Measurements from ENCODE around the gene MROH7.

The MROH7 gene

DNA sequence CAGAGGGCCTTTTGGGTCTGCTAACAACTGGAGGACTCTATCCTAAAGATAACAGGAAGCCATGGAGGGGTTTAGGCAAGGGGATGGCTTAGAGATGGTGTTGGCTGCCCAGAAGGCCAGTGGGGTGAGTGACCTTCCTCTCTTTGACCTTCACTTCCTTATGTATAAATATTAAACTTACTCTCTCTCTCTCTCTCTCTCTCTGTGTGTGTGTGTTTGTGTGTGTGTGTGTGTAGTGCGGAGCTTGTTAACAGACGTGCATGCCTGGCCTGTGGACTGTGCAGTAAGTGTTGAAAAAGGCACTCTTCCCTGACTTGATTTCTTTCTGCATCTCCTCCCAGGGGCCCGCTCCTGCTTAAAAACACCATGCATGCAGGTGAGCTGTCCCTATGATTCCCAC is 10.0 kb downstream of the MROH7 start:
- no peak overlapping the region for H3K4me3 ChIP-seq (ENCODE audit: insufficient read depth, low read depth, low read length, poor library complexity, severe bottlenecking)
- no peaks in the 10 kb centered on the region for H3K4me1 ChIP-seq (ENCODE audit: control insufficient read depth, insufficient read depth, low read length, poor library complexity, severe bottlenecking)
- no peak overlapping the region for H3K27ac ChIP-seq (ENCODE audit: insufficient read depth, low read length, poor library complexity, severe bottlenecking)

DNA sequence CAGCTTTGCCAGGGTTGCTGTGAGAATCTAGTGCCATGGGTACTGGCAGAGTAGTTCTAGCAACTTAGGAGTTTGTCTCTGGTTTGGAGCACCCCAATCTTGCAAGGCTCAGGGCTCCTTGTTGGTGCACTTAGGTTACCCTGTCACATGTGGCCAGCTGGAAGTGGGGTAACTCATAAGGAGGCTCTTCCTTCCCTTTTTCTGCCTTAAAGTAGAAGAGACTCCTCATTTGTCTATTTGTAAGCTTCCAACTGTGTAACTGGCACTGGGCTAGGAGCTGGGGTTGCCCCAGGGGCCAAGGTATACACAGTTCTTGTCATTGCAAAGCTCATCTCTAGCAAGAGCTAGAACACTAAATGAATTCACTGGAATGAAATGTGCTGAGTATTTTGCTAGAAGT is 10.6 kb downstream of the MROH7 start:
- Histone ChIP-seq H3K9me3 (ENCODE audit: control insufficient read depth, low read length) (no peaks in the 10 kb centered on the region), H3K36me3 (ENCODE audit: control insufficient read depth, insufficient read depth, low read length) (no peaks in the 10 kb centered on the region), H3K4me3 (ENCODE audit: insufficient read depth, low read depth, low read length, poor library complexity, severe bottlenecking) (no peak overlapping the region), H3K4me1 (ENCODE audit: control insufficient read depth, insufficient read depth, low read length, poor library complexity, severe bottlenecking) (no peaks in the 10 kb centered on the region), H3K27ac (ENCODE audit: insufficient read depth, low read length, poor library complexity, severe bottlenecking) (no peak overlapping the region), H3K27me3 (replicated peaks; ENCODE audit: control insufficient read depth, insufficient read depth, low read length, poor library complexity, severe bottlenecking) (no peaks in the 10 kb centered on the region)
- DNase-seq, result no peak

More for the DNA sequence above, 10.0 kb downstream of the MROH7 start:
- DNase-seq, result no peak
- Histone ChIP-seq H3K9me3 (ENCODE audit: control insufficient read depth, low read length) (no peaks in the 10 kb centered on the region), H3K27me3 (replicated peaks; ENCODE audit: control insufficient read depth, insufficient read depth, low read length, poor library complexity, severe bottlenecking) (no peaks in the 10 kb centered on the region), H3K36me3 (ENCODE audit: control insufficient read depth, insufficient read depth, low read length) (no peaks in the 10 kb centered on the region)

DNA sequence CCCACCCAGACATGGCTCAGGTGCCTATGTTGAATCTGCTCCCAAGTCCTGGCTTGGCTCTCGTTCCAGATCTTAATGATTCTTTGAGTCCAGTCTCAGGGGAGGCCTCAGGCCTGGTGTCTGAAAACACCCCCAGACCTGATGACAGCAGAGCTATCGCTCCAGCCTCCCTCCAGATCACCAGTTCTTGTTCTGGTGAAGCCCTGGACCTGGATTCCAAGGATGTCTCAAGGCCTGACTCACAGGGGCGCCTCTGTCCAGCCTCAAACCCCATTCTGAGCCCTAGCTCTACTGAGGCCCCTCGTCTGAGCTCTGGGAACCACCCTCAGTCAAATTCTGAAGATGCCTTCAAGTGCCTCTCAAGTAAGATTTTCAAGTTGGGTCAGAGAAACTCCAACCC is 11.4 kb downstream of the MROH7 start:
- DNase-seq, result no peak
- Histone ChIP-seq H3K27me3 (replicated peaks; ENCODE audit: control insufficient read depth, insufficient read depth, low read length, poor library complexity, severe bottlenecking) (no peaks in the 10 kb centered on the region), H3K36me3 (ENCODE audit: control insufficient read depth, insufficient read depth, low read length) (no peaks in the 10 kb centered on the region), H3K27ac (ENCODE audit: insufficient read depth, low read length, poor library complexity, severe bottlenecking) (no peak overlapping the region), H3K4me3 (ENCODE audit: insufficient read depth, low read depth, low read length, poor library complexity, severe bottlenecking) (no peak overlapping the region), H3K9me3 (ENCODE audit: control insufficient read depth, low read length) (no peaks in the 10 kb centered on the region), H3K4me1 (ENCODE audit: control insufficient read depth, insufficient read depth, low read length, poor library complexity, severe bottlenecking) (no peaks in the 10 kb centered on the region)

DNA sequence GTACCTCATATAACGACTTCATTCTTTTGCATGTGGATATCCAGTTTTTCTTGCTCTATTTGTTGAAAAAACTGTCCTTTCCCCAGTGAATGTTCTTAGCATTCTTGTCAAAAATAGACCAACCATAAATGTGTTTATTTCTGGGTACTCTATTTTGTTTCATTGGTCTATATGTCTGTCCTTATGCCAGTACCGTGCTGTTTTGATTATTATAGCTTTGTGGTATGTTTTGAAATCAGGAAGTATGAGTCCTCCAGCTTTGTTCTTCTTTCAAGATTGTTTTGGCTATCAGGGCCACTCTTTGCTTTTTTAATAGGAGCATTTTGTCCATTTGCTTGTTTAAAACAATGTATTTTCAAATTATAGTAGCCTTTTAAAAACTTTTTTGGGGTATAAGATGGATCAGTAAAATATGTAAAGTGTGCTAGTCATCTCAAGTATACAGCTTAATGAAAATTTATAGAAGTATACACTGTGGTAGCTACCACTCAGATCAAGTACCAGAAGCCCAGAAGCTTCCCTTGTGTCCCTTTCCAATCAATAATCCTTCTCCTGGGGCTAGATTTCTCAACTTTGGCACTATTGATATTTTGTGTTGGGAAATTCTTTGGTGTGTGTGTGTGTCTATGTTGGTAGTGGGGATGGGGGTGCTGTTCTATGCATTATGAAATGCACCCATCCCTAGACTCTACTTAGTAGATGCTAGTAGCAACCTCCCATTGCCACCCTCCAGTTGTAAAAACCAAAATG is 16.8 kb downstream of the MROH7 start:
- Histone ChIP-seq H3K4me1 (ENCODE audit: control insufficient read depth, insufficient read depth, low read length, poor library complexity, severe bottlenecking) (no peaks in the 10 kb centered on the region), H3K27ac (ENCODE audit: insufficient read depth, low read length, poor library complexity, severe bottlenecking) (no peak overlapping the region)
- DNase-seq, result no peak

GRCh38 chr1:54663725-54664124 is 22.1 kb downstream of the MROH7 start:
- Histone ChIP-seq H3K27me3 (replicated peaks; ENCODE audit: control insufficient read depth, insufficient read depth, low read length, poor library complexity, severe bottlenecking) (no peaks in the 10 kb centered on the region), H3K4me3 (ENCODE audit: insufficient read depth, low read depth, low read length, poor library complexity, severe bottlenecking) (no peak overlapping the region), H3K27ac (ENCODE audit: insufficient read depth, low read length, poor library complexity, severe bottlenecking) (no peak overlapping the region), H3K4me1 (ENCODE audit: control insufficient read depth, insufficient read depth, low read length, poor library complexity, severe bottlenecking) (no peaks in the 10 kb centered on the region), H3K9me3 (ENCODE audit: control insufficient read depth, low read length) (no peaks in the 10 kb centered on the region), H3K36me3 (ENCODE audit: control insufficient read depth, insufficient read depth, low read length) (no peaks in the 10 kb centered on the region)
- DNase-seq, result no peak

More for the DNA sequence above, 16.8 kb downstream of the MROH7 start:
- no peaks in the 10 kb centered on the region for H3K9me3 ChIP-seq (ENCODE audit: control insufficient read depth, low read length)
- H3K4me3 ChIP-seq (ENCODE audit: insufficient read depth, low read depth, low read length, poor library complexity, severe bottlenecking), result no peak overlapping the region
- no peaks in the 10 kb centered on the region for H3K27me3 ChIP-seq (replicated peaks; ENCODE audit: control insufficient read depth, insufficient read depth, low read length, poor library complexity, severe bottlenecking)
- H3K36me3 ChIP-seq (ENCODE audit: control insufficient read depth, insufficient read depth, low read length), result no peaks in the 10 kb centered on the region

GRCh38 chr1:54664364-54664763 is 22.8 kb downstream of the MROH7 start:
- H3K9me3 ChIP-seq (ENCODE audit: control insufficient read depth, low read length), result no peaks in the 10 kb centered on the region
- DNase-seq, result no peak
- H3K27ac ChIP-seq (ENCODE audit: insufficient read depth, low read length, poor library complexity, severe bottlenecking), result no peak overlapping the region

GRCh38 chr1:54665852-54666251 is 24.3 kb downstream of the MROH7 start:
- H3K27ac ChIP-seq (ENCODE audit: insufficient read depth, low read length, poor library complexity, severe bottlenecking), result no peak overlapping the region
- no peak for DNase-seq
- H3K27me3 ChIP-seq (replicated peaks; ENCODE audit: control insufficient read depth, insufficient read depth, low read length, poor library complexity, severe bottlenecking), result no peaks in the 10 kb centered on the region
- H3K36me3 ChIP-seq (ENCODE audit: control insufficient read depth, insufficient read depth, low read length), result no peaks in the 10 kb centered on the region
- H3K4me1 ChIP-seq (ENCODE audit: control insufficient read depth, insufficient read depth, low read length, poor library complexity, severe bottlenecking), result no peaks in the 10 kb centered on the region
- H3K4me3 ChIP-seq (ENCODE audit: insufficient read depth, low read depth, low read length, poor library complexity, severe bottlenecking), result no peak overlapping the region
- no peaks in the 10 kb centered on the region for H3K9me3 ChIP-seq (ENCODE audit: control insufficient read depth, low read length)

More at GRCh38 chr1:54664364-54664763, 22.8 kb downstream of the MROH7 start:
- Histone ChIP-seq H3K36me3 (ENCODE audit: control insufficient read depth, insufficient read depth, low read length) (no peaks in the 10 kb centered on the region), H3K4me3 (ENCODE audit: insufficient read depth, low read depth, low read length, poor library complexity, severe bottlenecking) (no peak overlapping the region), H3K27me3 (replicated peaks; ENCODE audit: control insufficient read depth, insufficient read depth, low read length, poor library complexity, severe bottlenecking) (no peaks in the 10 kb centered on the region), H3K4me1 (ENCODE audit: control insufficient read depth, insufficient read depth, low read length, poor library complexity, severe bottlenecking) (no peaks in the 10 kb centered on the region)

DNA sequence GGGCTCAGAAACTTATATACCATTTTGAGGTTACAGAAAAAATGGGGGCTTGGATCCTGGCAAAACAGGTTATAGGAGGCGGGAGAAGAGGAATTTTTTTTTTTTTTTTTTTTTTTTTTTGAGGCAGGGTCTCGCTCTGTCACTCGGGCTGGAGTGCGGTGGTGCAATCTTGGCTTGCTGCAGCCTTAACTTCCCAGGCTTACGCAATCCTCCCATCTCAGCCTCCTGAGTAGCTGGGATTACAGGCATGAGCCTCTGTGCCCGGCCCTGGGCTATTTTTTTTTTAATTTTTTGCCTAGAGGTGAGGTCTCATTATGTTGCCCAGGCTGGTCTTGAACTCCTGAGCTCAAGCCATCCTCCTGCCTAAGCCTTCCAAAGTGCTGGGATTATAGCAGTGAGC is 24.7 kb downstream of the MROH7 start:
- Histone ChIP-seq H3K27ac (ENCODE audit: insufficient read depth, low read length, poor library complexity, severe bottlenecking) (no peak overlapping the region), H3K27me3 (replicated peaks; ENCODE audit: control insufficient read depth, insufficient read depth, low read length, poor library complexity, severe bottlenecking) (no peaks in the 10 kb centered on the region), H3K4me3 (ENCODE audit: insufficient read depth, low read depth, low read length, poor library complexity, severe bottlenecking) (no peak overlapping the region), H3K36me3 (ENCODE audit: control insufficient read depth, insufficient read depth, low read length) (no peaks in the 10 kb centered on the region), H3K4me1 (ENCODE audit: control insufficient read depth, insufficient read depth, low read length, poor library complexity, severe bottlenecking) (no peaks in the 10 kb centered on the region), H3K9me3 (ENCODE audit: control insufficient read depth, low read length) (no peaks in the 10 kb centered on the region)
- DNase-seq, result no peak

DNA sequence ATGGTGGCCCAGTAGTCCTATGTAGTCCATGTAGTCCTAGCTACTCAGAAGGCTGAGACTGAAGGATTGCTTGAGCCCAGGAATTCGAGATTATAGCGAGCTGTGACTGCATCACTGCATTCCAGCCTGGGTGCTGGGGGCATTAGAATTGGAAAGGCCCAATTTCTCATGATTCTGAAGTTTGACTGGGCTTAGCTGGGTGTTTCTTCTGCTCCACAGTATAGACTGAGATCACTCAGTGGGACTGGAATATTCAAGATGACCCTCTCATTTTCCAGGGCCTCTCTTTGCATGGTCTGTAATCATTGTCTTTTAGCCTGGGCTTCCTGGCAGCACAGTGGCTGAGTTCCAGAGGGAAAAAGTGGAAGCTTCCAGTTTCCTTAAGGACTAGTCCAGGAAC is 26.2 kb downstream of the MROH7 start:
- no peak for DNase-seq
- H3K4me1 ChIP-seq (ENCODE audit: control insufficient read depth, insufficient read depth, low read length, poor library complexity, severe bottlenecking), result no peaks in the 10 kb centered on the region
- no peak overlapping the region for H3K27ac ChIP-seq (ENCODE audit: insufficient read depth, low read length, poor library complexity, severe bottlenecking)
- H3K9me3 ChIP-seq (ENCODE audit: control insufficient read depth, low read length), result no peaks in the 10 kb centered on the region
- H3K27me3 ChIP-seq (replicated peaks; ENCODE audit: control insufficient read depth, insufficient read depth, low read length, poor library complexity, severe bottlenecking), result no peaks in the 10 kb centered on the region
- H3K36me3 ChIP-seq (ENCODE audit: control insufficient read depth, insufficient read depth, low read length), result no peaks in the 10 kb centered on the region
- no peak overlapping the region for H3K4me3 ChIP-seq (ENCODE audit: insufficient read depth, low read depth, low read length, poor library complexity, severe bottlenecking)

GRCh38 chr1:54668567-54668966 is 27.0 kb downstream of the MROH7 start:
- Histone ChIP-seq H3K9me3 (ENCODE audit: control insufficient read depth, low read length) (no peaks in the 10 kb centered on the region), H3K4me3 (ENCODE audit: insufficient read depth, low read depth, low read length, poor library complexity, severe bottlenecking) (no peak overlapping the region), H3K36me3 (ENCODE audit: control insufficient read depth, insufficient read depth, low read length) (no peaks in the 10 kb centered on the region), H3K4me1 (ENCODE audit: control insufficient read depth, insufficient read depth, low read length, poor library complexity, severe bottlenecking) (no peaks in the 10 kb centered on the region), H3K27ac (ENCODE audit: insufficient read depth, low read length, poor library complexity, severe bottlenecking) (no peak overlapping the region), H3K27me3 (replicated peaks; ENCODE audit: control insufficient read depth, insufficient read depth, low read length, poor library complexity, severe bottlenecking) (no peaks in the 10 kb centered on the region)
- DNase-seq, result no peak

All from effector memory CD4-positive, alpha-beta T cell (primary cell).